RWPE1 (cell line): ENCODE data around the gene ADGRD1.

Source experiments
- CTCF ChIA-PET: fragments of 350-600 bp; sonication (Branson Sonifier 250); formaldehyde crosslinking; extraction: SDS; loops from one replicate; lab custom pipeline; 2021; lab: Yijun Ruan, JAX
- POLR2A ChIA-PET: fragments of 400-600 bp; formaldehyde crosslinking; extraction: SDS; loops from one replicate; lab custom pipeline; 2020; ENCODE audit warnings: antibody characterized with exemption; ENCODE audit not compliant: low non-redundant PET; lab: Yijun Ruan, JAX
- DNase-seq: peaks from one replicate; pipeline ENCODE4 v3.0.0; 2012; ENCODE audit warnings: low spot score
- H3K27ac ChIP-seq: fragments of 450-650 bp; 2 replicates; pipeline ENCODE4 v1.5.1; 2017
- TF ChIP-seq, protein P1 (sequence below): fragments of 450-650 bp; conservative IDR thresholded peaks from 2 replicates; pipeline ENCODE4 v1.5.1; 2017; ENCODE audit warnings: low read depth, mild to moderate bottlenecking

Gene ADGRD1

DNA sequence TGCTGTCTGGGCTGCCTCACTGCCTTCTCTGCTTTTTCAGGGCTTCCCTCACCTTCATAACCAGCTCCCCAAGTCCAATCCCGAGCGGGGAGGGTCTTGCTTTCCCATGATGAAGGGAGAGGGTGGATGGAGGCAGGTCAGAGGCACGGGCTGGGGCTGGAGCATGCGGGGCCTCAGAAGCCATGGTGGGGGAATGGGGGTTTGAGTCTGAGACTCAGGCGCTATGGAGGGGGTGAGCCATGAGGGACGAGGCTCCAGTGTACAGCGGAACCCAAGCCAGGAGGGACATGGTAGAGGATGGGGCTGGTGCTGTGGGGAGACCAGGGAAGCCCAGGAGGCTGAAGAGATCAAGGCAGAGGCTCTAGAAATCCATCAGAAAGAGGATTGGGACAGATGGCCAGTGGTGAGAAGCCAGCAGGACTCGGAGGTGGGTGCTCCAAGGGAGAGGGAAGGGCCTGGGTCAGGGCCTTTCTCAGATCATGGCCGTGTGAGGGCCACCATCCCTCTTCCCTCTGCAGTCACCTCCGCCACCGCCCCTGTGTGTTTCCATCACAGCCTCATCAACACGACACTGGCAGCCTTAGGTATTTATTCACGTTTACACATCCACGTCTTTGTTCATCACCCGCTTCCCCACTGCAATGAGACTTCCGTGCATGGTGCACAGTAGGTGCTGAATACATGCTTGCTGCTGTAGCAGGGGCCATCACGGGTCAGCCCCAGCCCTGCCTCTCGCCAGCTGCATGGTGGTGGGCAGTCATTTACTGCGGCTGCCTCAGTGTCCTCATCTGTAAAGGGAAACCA is 144.7 kb downstream of the ADGRD1 start:
- ChIA-PET CTCF (no interaction called here), POLR2A (no interaction called here)
- DNase-seq = no peak
- TF ChIP-seq, protein P1, sequence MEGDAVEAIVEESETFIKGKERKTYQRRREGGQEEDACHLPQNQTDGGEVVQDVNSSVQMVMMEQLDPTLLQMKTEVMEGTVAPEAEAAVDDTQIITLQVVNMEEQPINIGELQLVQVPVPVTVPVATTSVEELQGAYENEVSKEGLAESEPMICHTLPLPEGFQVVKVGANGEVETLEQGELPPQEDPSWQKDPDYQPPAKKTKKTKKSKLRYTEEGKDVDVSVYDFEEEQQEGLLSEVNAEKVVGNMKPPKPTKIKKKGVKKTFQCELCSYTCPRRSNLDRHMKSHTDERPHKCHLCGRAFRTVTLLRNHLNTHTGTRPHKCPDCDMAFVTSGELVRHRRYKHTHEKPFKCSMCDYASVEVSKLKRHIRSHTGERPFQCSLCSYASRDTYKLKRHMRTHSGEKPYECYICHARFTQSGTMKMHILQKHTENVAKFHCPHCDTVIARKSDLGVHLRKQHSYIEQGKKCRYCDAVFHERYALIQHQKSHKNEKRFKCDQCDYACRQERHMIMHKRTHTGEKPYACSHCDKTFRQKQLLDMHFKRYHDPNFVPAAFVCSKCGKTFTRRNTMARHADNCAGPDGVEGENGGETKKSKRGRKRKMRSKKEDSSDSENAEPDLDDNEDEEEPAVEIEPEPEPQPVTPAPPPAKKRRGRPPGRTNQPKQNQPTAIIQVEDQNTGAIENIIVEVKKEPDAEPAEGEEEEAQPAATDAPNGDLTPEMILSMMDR = no peak
- no peak overlapping the region for H3K27ac ChIP-seq

DNA sequence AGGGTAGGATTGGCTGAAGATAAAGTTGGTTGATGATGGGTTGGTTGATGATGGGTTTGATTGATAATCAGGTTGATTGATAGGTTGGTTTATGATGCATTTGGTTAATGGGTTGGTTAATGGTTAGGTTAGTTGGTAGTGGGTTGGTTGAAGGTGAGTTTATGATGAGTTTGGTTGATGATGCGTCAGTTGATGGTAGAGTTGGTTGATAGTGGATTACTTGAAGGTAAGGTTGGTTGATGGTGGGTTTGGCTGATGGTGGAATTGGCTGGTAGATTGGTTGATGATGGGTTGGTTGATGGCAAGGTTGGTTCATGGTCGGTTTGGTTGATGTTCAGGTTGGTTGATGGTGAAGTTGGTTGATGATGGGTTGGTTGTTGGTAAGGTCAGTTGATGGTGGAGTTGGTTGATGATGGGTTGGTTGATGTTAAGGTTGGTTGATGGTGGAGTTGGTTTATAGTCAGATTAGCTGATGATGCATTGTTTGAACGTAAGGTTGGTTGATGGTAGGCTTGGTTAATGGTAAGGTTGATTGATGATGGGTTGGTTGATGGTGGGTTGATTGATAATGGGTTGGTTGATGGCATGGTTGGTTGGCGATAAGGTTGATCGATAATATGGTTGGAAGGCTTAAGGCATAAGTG is 146.4 kb downstream of the ADGRD1 start:
- no peak overlapping the region for H3K27ac ChIP-seq
- TF ChIP-seq, protein P1 = no peak
- ChIA-PET CTCF (interaction anchor here (0.6 kb wide), 1 partner anchor 651 kb away, joined by 6 read pairs; no protein-coding TSS in a partner anchor), POLR2A (no interaction called here)
- no peak for DNase-seq

DNA sequence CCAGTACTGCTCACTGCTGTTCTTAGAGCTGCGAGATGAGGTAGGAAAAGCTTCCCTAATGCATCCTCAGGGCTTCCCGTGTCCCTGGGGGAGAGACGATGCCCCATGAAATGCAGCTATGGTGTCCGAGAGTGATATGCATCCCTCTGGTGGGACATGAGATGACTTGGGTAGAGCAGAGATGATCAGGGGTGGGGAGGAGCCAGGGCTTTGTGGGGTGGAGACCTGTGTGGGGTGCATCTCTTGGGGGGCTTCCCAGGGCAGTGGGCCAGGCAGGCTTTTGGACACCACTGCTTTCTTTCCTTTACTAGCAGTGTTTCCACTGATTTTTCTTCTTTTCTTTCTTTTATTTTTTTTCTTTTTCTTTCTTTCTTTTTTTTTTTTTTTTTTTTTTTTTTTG is 147.3 kb downstream of the ADGRD1 start:
- ChIA-PET CTCF (interaction anchor here (0.6 to 1.0 kb wide), 2 partner anchors 354 to 650 kb away, joined by 4 to 6 read pairs; no protein-coding TSS in a partner anchor), POLR2A (no interaction called here)

DNA sequence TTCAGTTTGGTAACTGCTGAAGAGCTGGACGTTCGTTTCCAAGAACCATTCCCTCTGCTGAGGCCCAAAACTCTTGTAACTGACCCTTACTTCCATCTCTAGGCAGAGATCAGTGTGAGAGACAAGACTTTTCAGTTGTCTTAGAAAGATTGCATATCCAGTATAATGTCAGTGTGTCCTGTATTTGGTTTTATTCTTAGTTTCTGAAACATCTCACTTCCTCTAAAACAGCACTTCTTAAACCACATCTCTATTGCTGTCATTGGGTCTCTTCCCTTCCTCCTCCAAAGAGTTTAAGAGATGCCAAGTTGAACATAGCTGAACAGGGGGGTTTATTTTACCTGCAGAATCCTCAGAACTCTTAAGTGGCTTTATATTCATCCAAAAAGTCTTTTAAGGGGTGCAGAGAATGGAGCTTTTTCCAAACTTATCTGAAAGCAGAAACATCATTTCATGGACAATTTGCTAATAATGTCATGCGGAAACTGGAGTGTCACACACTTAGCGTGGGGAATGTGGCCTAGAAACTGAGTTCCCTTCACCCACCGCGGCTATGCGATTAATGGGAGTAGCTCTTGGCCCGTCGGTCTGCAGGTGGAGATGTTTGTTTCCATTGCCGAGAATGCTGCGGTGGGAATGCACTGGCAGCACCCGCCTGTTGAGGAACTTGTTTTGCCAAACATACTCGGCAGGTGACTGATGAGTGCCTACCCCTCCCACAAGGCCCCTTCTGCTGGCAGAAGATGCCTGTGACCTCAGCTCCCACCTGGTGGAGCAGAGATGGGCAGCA is 148.2 kb downstream of the ADGRD1 start:
- TF ChIP-seq, protein P1 = no peak
- H3K27ac ChIP-seq = no peak overlapping the region
- CTCF ChIA-PET = interaction anchor here (0.6 to 1.0 kb wide), 2 partner anchors 187 to 353 kb away, joined by 3 to 4 read pairs; no protein-coding TSS in a partner anchor
- POLR2A ChIA-PET = no interaction called here
- no peak for DNase-seq

More for the DNA sequence above, 147.3 kb downstream of the ADGRD1 start:
- no peak overlapping the region for H3K27ac ChIP-seq
- TF ChIP-seq, protein P1 = no peak
- no peak for DNase-seq

DNA sequence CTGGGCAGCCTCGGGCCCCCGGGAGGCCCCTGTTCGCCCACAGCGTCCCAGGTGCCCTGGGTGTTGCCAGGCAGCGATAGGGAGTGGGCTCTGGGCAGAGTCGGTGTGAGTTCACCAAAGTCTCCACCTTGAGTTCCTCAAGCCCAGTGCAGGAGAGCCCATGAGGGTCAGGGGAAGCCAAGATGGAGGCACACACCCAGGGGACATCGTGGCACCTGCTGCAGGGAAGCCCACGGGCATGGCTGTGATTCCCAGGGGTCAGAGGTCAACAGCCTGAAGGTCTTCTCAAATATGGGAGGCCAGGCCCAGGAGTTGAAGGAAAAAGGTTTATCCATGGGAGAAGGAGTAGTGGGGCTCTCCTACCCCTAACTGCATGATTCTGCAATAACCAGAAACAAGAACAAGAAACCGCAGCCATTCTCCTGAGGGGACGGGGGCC is 148.8 kb downstream of the ADGRD1 start:
- DNase-seq = no peak

More for the DNA sequence above, 148.8 kb downstream of the ADGRD1 start:
- TF ChIP-seq, protein P1 = no peak
- CTCF ChIA-PET = interaction anchor here (0.6 kb wide), 1 partner anchor 187 kb away, joined by 3 read pairs; no protein-coding TSS in a partner anchor
- POLR2A ChIA-PET = no interaction called here
- no peak overlapping the region for H3K27ac ChIP-seq
